GM23338 (cell line): ENCODE results near the gene KIF2A. TPM values are rescaled to one million over a fixed set of nuclear protein-coding genes. Genes with fewer than 3 reads are reported as not detected.
"Not testable (repeated sequence)": the region's sequence is repeated elsewhere in the genome, so short reads cannot be mapped to it uniquely, and the experiment has no call there.

ENCODE experiments used
- ATAC-seq: fragments of 200-7000 bp; cut with Tn5 transposase; 3 replicates; pipeline ENCODE4 v1.9.1; 2020
- DNase-seq: peaks from one replicate; pipeline ENCODE4 v3.0.0-alpha.2; 2015; ENCODE audit warnings: low spot score
- H2AFZ ChIP-seq: fragments of 200-600 bp; sonication (generic); 2 replicates; pipeline ENCODE4 v1.8.0; 2016; ENCODE audit warnings: antibody characterized with exemption, mild to moderate bottlenecking, moderate library complexity
- H3F3A ChIP-seq: fragments of 200-600 bp; sonication (generic); replicated peaks from 2 replicates; pipeline ENCODE4 v1.8.0; 2017; ENCODE audit warnings: antibody characterized with exemption, mixed run types, low read depth
- H3K27ac ChIP-seq: fragments of 200-600 bp; sonication (generic); 2 replicates; pipeline ENCODE4 v1.6.1; 2016; ENCODE audit warnings: low read depth
- H3K27me3 ChIP-seq: fragments of 200-600 bp; sonication (generic); 2 replicates; pipeline ENCODE4 v1.8.0; 2016; ENCODE audit warnings: mild to moderate bottlenecking, mixed run types, moderate library complexity; ENCODE audit not compliant: insufficient read depth
- H3K36me3 ChIP-seq: fragments of 200-600 bp; sonication (generic); 2 replicates; pipeline ENCODE4 v1.8.0; 2016; ENCODE audit warnings: mild to moderate bottlenecking; ENCODE audit not compliant: insufficient read depth
- H3K4me1 ChIP-seq: fragments of 200-600 bp; sonication (generic); 2 replicates; pipeline ENCODE4 v1.8.0; 2016; ENCODE audit warnings: mild to moderate bottlenecking, moderate library complexity; ENCODE audit not compliant: insufficient read depth
- H3K4me2 ChIP-seq: fragments of 200-600 bp; sonication (generic); 2 replicates; pipeline ENCODE4 v1.7.1; 2017; ENCODE audit warnings: mixed run types
- H3K4me3 ChIP-seq: fragments of 200-600 bp; sonication (generic); 2 replicates; pipeline ENCODE4 v1.6.1; 2016; ENCODE audit warnings: mixed run types
- H3K79me2 ChIP-seq: fragments of 200-600 bp; sonication (generic); replicated peaks from 2 replicates; pipeline ENCODE4 v1.8.0; 2017; ENCODE audit warnings: mild to moderate bottlenecking; ENCODE audit not compliant: insufficient read depth
- H3K9me2 ChIP-seq: fragments of 200-600 bp; sonication (generic); 2 replicates; pipeline ENCODE4 v1.8.0; 2017; ENCODE audit not compliant: insufficient read depth
- H4K20me1 ChIP-seq: fragments of 200-600 bp; sonication (generic); replicated peaks from 2 replicates; pipeline ENCODE4 v1.8.0; 2017; ENCODE audit warnings: mild to moderate bottlenecking; ENCODE audit not compliant: insufficient read depth
- H3K27ac Mint-ChIP-seq: 2 replicates; pipeline ENCODE4 v1.8.0; 2020; ENCODE audit warnings: inconsistent platforms, mild to moderate bottlenecking, moderate library complexity, mixed read lengths
- H3K27me3 Mint-ChIP-seq: 3 replicates; pipeline ENCODE4 v1.8.0; 2022; ENCODE audit warnings: low read depth, mild to moderate bottlenecking, moderate library complexity, mixed read lengths, inconsistent platforms; ENCODE audit not compliant: insufficient read depth, poor library complexity
- H3K36me3 Mint-ChIP-seq: 3 replicates; pipeline ENCODE4 v1.8.0; 2021; ENCODE audit warnings: low read depth, mild to moderate bottlenecking, inconsistent platforms, moderate library complexity, mixed read lengths
- H3K4me1 Mint-ChIP-seq: 3 replicates; pipeline ENCODE4 v1.8.0; 2020; ENCODE audit warnings: mild to moderate bottlenecking, inconsistent platforms, mixed read lengths
- H3K4me3 Mint-ChIP-seq: 3 replicates; pipeline ENCODE4 v1.8.0; 2021; ENCODE audit warnings: moderate library complexity, mild to moderate bottlenecking, inconsistent platforms, mixed read lengths
- H3K9me3 Mint-ChIP-seq: 3 replicates; pipeline ENCODE4 v1.8.0; 2020; ENCODE audit warnings: moderate library complexity, mild to moderate bottlenecking, inconsistent platforms, mixed read lengths
- CREB1 ChIP-seq: fragments of 250-450 bp; sonication (Bioruptor Pico); IDR thresholded peaks from 2 replicates; pipeline ENCODE4 v1.5.0; 2020; ENCODE audit warnings: low read depth, mild to moderate bottlenecking, moderate library complexity
- CTCF ChIP-seq, 2 experiments: fragments of 200-600 bp in 1 of 2; sonication (generic) in 1 of 2; conservative IDR thresholded peaks; 2 replicates each; pipeline versions ENCODE4 v1.5.1 to v1.6.1; 2016 to 2017; ENCODE audit warnings: antibody characterized with exemption in 2 of 2, low read depth in 2 of 2, mild to moderate bottlenecking in 2 of 2, moderate library complexity in 1 of 2
- ETS1 ChIP-seq: IDR thresholded peaks from 2 replicates; pipeline ENCODE4 v1.6.1; 2016; ENCODE audit warnings: antibody characterized with exemption
- EZH2phosphoT487 ChIP-seq: fragments of 200-600 bp; sonication (generic); IDR thresholded peaks from one replicate; pipeline ENCODE4 v1.8.1; 2018; ENCODE audit warnings: antibody characterized with exemption; ENCODE audit not compliant: unreplicated experiment
- JUNB ChIP-seq: IDR thresholded peaks from one replicate; pipeline ENCODE4 v1.6.1; 2016; ENCODE audit warnings: antibody characterized with exemption; ENCODE audit not compliant: unreplicated experiment
- NANOG ChIP-seq: IDR thresholded peaks from 2 replicates; pipeline ENCODE4 v1.6.1; 2016; ENCODE audit warnings: antibody characterized with exemption, borderline replicate concordance
- POLR2AphosphoS5 ChIP-seq: IDR thresholded peaks from 2 replicates; pipeline ENCODE4 v1.6.1; 2016; ENCODE audit warnings: antibody characterized with exemption, low read depth
- STAT1 ChIP-seq: IDR thresholded peaks from one replicate; pipeline ENCODE4 v1.6.1; 2016; ENCODE audit warnings: antibody characterized with exemption; ENCODE audit not compliant: unreplicated experiment
- ZNF462 ChIP-seq: fragments of 250-450 bp; sonication (Bioruptor Pico); IDR thresholded peaks from 2 replicates; pipeline ENCODE4 v1.5.0; 2020; ENCODE audit warnings: mild to moderate bottlenecking, moderate library complexity
- polyA plus RNA-seq: library from polyadenylated mRNA; unstranded; fragments of >200 nt; fragmentation: Nextera tagmentation; extraction: Ambion mirVana; gene quantifications from 2 replicates; pipeline ENCODE4 v1.2.1, GENCODE V29; 2016
- total RNA-seq: library from RNA; depleted of rRNA; stranded (reverse); fragments of >200 nt; shearing (Covaris generic); gene quantifications from 2 replicates; pipeline ENCODE4 v1.2.3, GENCODE V29; 2014

Gene KIF2A
- total and polyA plus RNA-seq, 2 experiments from 2014 or later = 120 to 122 TPM

GRCh38 chr5:62289813-62290212 is 16.2 kb upstream of the KIF2A start (continued):
- no peak for TF ChIP-seq CTCF (conservative IDR thresholded peaks at IDR 0.05; ENCODE audit: low read depth in 2 of 2)
- no peak for TF ChIP-seq EZH2phosphoT487
- TF ChIP-seq CREB1 (CRISPR knock-in tag) = no peak
- TF ChIP-seq STAT1 = no peak
- no peak for TF ChIP-seq POLR2AphosphoS5

- not testable (repeated sequence) for ATAC-seq, H3K4me3 Mint-ChIP-seq, H3K79me2 ChIP-seq, H3K4me1 Mint-ChIP-seq, H3K4me3 ChIP-seq, H3K27ac ChIP-seq, H3K4me2 ChIP-seq, H2AFZ ChIP-seq, H3K36me3 Mint-ChIP-seq, H4K20me1 ChIP-seq, H3F3A ChIP-seq, H3K4me1 ChIP-seq, H3K27ac Mint-ChIP-seq, H3K9me2 ChIP-seq, H3K36me3 ChIP-seq, H3K27me3 ChIP-seq
- peak; percentile 34 for DNase-seq
- TF ChIP-seq CTCF (conservative IDR thresholded peaks at IDR 0.05; ENCODE audit: low read depth in 2 of 2) = peak in 1 of 2 experiments; percentile 17; a peak in 2 of 4 replicates
- H3K9me3 Mint-ChIP-seq = peaks cover 23% of the 10 kb centered on the region
- H3K27me3 Mint-ChIP-seq = peaks cover 15% of the 10 kb centered on the region
Measured at GRCh38 chr5:62291829-62292228, 14.2 kb upstream of the KIF2A start.

GRCh38 chr5:62296998-62297397 is 9.0 kb upstream of the KIF2A start:
- H4K20me1 ChIP-seq = no peaks in the 10 kb centered on the region

More at GRCh38 chr5:62296998-62297397, 9.0 kb upstream of the KIF2A start:
- Mint-ChIP-seq H3K36me3 (no peaks in the 10 kb centered on the region), H3K27me3 (peaks cover 7% of the 10 kb centered on the region), H3K9me3 (peaks cover 7% of the 10 kb centered on the region; the same call in 2 of the 3 replicates), H3K4me3 (no peak overlapping the region), H3K4me1 (no peaks in the 10 kb centered on the region), H3K27ac (no peak overlapping the region)
- no peaks in the 10 kb centered on the region for H3K27me3 ChIP-seq
- DNase-seq (no peak), ATAC-seq (no peak)
- H3K4me1 ChIP-seq = no peaks in the 10 kb centered on the region
- TF ChIP-seq STAT1 = no peak
- TF ChIP-seq ZNF462 (CRISPR knock-in tag) = no peak
- TF ChIP-seq POLR2AphosphoS5 = no peak
- no peak for TF ChIP-seq ETS1
- TF ChIP-seq CREB1 (CRISPR knock-in tag) = no peak
- TF ChIP-seq JUNB = no peak
- no peak for TF ChIP-seq EZH2phosphoT487
- TF ChIP-seq NANOG = no peak
- H3K79me2 ChIP-seq = no peaks in the 10 kb centered on the region
- H3K9me2 ChIP-seq = no peaks in the 10 kb centered on the region
- H3F3A ChIP-seq = no peaks in the 10 kb centered on the region
- H3K27ac ChIP-seq = no peak overlapping the region
- no peak overlapping the region for H3K4me3 ChIP-seq
- no peaks in the 10 kb centered on the region for H3K36me3 ChIP-seq
- no peak overlapping the region for H3K4me2 ChIP-seq
- H2AFZ ChIP-seq = no peak overlapping the region
